KOPT-K1 (cell line): ENCODE results near the gene FGG.

ENCODE experiments used
- H3K27ac ChIP-seq: fragments of 200-600 bp; sonication (generic); 2 replicates; pipeline ENCODE4 v1.5.1; 2016; ENCODE audit warnings: antibody characterized with exemption, mild to moderate bottlenecking, low read depth, low read length; ENCODE audit not compliant: poor library complexity, severe bottlenecking
- H3K36me3 ChIP-seq: fragments of 200-600 bp; sonication (generic); 2 replicates; pipeline ENCODE4 v1.5.1; 2017; ENCODE audit warnings: antibody characterized with exemption, mild to moderate bottlenecking, low read length, moderate library complexity; ENCODE audit not compliant: insufficient read depth
- H3K9me3 ChIP-seq: fragments of 200-600 bp; sonication (generic); 2 replicates; pipeline ENCODE4 v1.5.1; 2017; ENCODE audit warnings: antibody characterized with exemption, low read length, mild to moderate bottlenecking; ENCODE audit not compliant: insufficient read depth, poor library complexity, severe bottlenecking

Gene FGG

GRCh38 chr4:154618708-154619315 is 6.4 kb upstream of the FGG start:
- Histone ChIP-seq H3K9me3 (no peaks in the 10 kb centered on the region), H3K27ac (no peak overlapping the region), H3K36me3 (no peaks in the 10 kb centered on the region)

GRCh38 chr4:154617820-154618317 is 5.4 kb upstream of the FGG start:
- Histone ChIP-seq H3K36me3 (no peaks in the 10 kb centered on the region), H3K27ac (no peak overlapping the region), H3K9me3 (no peaks in the 10 kb centered on the region)

- Histone ChIP-seq H3K27ac (no peak overlapping the region), H3K9me3 (no peaks in the 10 kb centered on the region), H3K36me3 (no peaks in the 10 kb centered on the region)
Observed at GRCh38 chr4:154616731-154617130, 4.3 kb upstream of the FGG start.

GRCh38 chr4:154616287-154616686 is 3.8 kb upstream of the FGG start:
- no peaks in the 10 kb centered on the region for H3K36me3 ChIP-seq
- no peaks in the 10 kb centered on the region for H3K9me3 ChIP-seq
- no peak overlapping the region for H3K27ac ChIP-seq

GRCh38 chr4:154615211-154615610 is 2.8 kb upstream of the FGG start:
- Histone ChIP-seq H3K36me3 (no peaks in the 10 kb centered on the region), H3K9me3 (no peaks in the 10 kb centered on the region), H3K27ac (no peak overlapping the region)

GRCh38 chr4:154614306-154614705 is 1.9 kb upstream of the FGG start:
- Histone ChIP-seq H3K9me3 (no peaks in the 10 kb centered on the region), H3K36me3 (no peaks in the 10 kb centered on the region), H3K27ac (no peak overlapping the region)

- Histone ChIP-seq H3K36me3 (no peaks in the 10 kb centered on the region), H3K9me3 (no peaks in the 10 kb centered on the region), H3K27ac (no peak overlapping the region)
Observed at GRCh38 chr4:154611833-154612232, 623 bp downstream of the FGG start.

GRCh38 chr4:154610582-154610981 is 1.9 kb downstream of the FGG start:
- Histone ChIP-seq H3K36me3 (no peaks in the 10 kb centered on the region), H3K27ac (no peak overlapping the region), H3K9me3 (no peaks in the 10 kb centered on the region)

- no peaks in the 10 kb centered on the region for H3K36me3 ChIP-seq
- no peak overlapping the region for H3K27ac ChIP-seq
- no peaks in the 10 kb centered on the region for H3K9me3 ChIP-seq
Observed at GRCh38 chr4:154609532-154609931, 2.9 kb downstream of the FGG start.

- H3K27ac ChIP-seq: no peak overlapping the region
- H3K9me3 ChIP-seq: no peaks in the 10 kb centered on the region
- H3K36me3 ChIP-seq: no peaks in the 10 kb centered on the region
Observed at GRCh38 chr4:154608361-154609252, 3.8 kb downstream of the FGG start.

- Histone ChIP-seq H3K27ac (no peak overlapping the region), H3K36me3 (no peaks in the 10 kb centered on the region), H3K9me3 (no peaks in the 10 kb centered on the region)
Observed at GRCh38 chr4:154606728-154607723, 5.4 kb downstream of the FGG start.

- Histone ChIP-seq H3K27ac (no peak overlapping the region), H3K36me3 (no peaks in the 10 kb centered on the region), H3K9me3 (no peaks in the 10 kb centered on the region)
Observed at GRCh38 chr4:154604696-154605200, 7.7 kb downstream of the FGG start.

- Histone ChIP-seq H3K9me3 (no peaks in the 10 kb centered on the region), H3K27ac (no peak overlapping the region), H3K36me3 (no peaks in the 10 kb centered on the region)
Observed at GRCh38 chr4:154603033-154603943, 9.2 kb downstream of the FGG start.
